HG03103 (cell line): ENCODE results near the gene FHIT.
"Not testable (repeated sequence)": the region's sequence is repeated elsewhere in the genome, so short reads cannot be mapped to it uniquely, and the experiment has no call there.

Source experiments
- ATAC-seq: cut with Tn5 transposase; IDR thresholded peaks from one replicate; pipeline ENCODE4 v1.9.1; 2021; ENCODE audit warnings: low read depth; ENCODE audit not compliant: unreplicated experiment

FHIT gene

DNA sequence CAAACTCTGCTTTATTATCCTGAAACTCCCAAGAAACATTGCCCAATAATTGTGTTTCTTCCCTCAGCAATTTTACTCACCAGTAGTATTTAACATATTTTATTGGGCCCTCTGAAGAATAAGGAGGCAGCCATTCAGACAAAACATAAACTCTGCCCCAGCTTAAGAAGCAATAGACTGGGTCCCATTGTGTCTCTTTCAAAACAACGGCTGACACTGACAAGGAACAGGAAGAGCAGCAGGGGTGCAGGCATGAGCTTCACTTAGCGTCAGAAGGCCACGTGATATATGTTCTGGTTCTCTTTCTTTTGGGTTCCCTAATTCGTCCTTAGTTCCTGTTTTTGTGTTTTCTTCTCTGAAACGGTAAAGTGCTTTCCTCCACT, 242.3 kb downstream of the FHIT start:
- no peak for ATAC-seq

- ATAC-seq, result no peak
Measured at GRCh38 chr3:61008153-61008997, 242.9 kb downstream of the FHIT start.

DNA sequence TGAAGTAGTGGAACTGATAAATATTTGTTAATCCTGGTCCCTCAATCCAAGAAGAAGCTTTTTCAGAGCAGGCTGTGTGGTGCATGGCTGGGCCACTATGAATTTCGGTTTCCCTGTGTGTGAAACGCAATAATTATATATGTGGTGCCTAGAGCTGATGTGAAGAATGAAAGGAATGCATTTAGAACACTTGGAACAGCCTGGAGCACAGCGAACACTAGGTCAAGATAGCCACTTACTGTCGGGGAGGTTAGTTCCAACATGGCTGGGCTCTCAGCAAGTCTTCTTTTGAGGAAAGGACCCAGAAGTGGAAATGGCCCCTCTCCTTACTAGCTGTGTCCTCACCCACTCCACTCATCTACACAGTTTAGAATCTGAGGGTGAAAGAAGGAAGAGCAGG, 245.7 kb downstream of the FHIT start:
- ATAC-seq, result no peak

DNA sequence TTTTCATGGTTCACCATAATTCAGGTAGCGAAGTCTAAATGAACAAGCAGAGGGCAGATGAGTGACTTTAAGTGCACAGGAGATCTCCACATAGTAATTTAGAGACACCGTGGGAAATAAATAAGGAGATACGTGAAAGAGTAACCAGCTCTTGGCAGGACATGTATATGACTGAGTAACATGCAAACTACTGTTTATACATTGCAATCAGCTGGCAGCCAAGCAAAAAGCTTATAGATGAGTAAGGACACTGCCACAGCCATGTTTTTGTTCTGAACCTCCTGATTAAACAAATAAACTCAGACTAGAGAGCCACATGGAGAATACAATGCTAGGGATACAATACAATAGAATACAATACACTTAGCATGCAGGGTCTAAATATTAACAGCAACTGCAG, 252.4 kb downstream of the FHIT start:
- no peak for ATAC-seq

DNA sequence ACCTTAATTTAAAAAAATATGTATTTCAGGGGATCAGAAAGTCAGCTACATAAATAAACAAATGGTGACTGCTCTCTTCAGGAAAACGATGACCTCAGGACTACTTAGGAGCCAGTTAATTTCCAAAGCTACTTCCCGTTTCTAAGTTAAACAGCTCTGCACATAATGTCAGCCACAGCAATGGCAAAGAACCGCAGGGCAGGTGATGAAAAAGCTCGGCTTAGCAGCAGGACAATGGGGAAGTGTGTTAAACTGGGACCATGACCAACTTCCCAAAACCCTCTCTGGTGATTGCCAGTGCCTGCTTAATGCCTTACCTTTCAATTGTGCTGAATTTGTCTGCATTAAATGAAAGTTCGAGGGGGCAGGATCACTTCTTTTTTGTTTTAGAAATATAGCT, 258.9 kb downstream of the FHIT start:
- ATAC-seq, result no peak

DNA sequence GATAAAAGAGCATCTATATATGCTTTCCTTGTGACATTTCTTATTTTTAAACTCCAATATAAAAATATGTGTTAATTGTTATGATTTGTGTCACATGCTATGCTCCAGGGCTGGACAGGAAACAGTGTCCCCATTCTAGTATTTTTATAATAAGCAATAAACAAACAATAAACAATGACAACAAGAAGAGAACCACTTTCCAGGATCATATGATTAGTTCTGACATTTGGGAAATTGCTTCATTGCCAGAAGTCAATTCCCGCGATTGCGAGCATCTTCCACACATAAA, 260.9 kb downstream of the FHIT start:
- ATAC-seq, result no peak

- no peak for ATAC-seq
Measured at GRCh38 chr3:60989626-60990441, 261.4 kb downstream of the FHIT start.

GRCh38 chr3:60987191-60987590, 264.1 kb downstream of the FHIT start:
- ATAC-seq, result not testable (repeated sequence)

GRCh38 chr3:60986552-60986951, 264.7 kb downstream of the FHIT start:
- no peak for ATAC-seq

GRCh38 chr3:60983906-60984305, 267.3 kb downstream of the FHIT start:
- no peak for ATAC-seq

- no peak for ATAC-seq
Measured at GRCh38 chr3:60980342-60980692, 270.9 kb downstream of the FHIT start.

DNA sequence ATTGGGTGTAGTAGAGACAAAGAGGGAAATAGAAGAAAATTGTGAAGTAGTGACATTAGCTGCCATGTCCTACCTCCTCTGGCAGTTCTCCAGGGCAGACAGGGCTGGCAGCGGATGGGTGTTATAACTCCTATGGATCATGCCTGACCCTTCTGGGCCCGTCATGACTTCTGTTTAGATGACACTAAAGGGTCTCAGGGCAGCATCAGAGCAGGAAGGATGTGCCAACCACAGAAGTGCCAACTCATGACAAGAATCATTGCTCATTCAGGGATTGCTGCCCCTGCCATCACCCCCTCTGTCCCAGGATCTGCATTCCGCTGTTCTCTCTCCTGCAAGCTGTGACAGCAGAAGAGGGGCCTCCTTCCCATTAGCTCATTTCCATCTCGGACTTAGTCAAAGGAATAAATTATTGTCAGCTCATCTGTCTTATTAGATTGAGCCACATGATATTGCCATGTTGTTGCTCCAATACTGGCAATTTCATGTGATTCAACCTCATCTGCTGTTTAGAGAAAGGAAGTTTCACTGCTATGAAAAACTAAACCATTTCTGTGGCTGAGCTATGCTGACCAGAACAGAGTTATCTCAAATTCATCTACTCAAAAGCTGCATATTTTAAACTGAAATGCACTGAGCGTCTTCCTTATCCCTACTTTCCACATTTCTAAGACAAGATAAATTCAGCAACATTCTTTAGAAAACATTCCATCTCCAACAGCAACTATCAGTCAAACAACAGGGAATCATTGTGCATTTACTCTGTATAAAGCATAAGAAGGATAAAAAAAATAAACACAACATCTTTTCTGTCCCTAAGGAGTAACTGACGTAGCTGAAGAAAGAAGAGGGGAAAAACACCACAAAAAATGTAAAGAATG, 271.6 kb downstream of the FHIT start:
- ATAC-seq, result no peak

GRCh38 chr3:60973321-60973720, 277.9 kb downstream of the FHIT start:
- no peak for ATAC-seq

- ATAC-seq, result no peak
Measured at GRCh38 chr3:60972599-60972998, 278.7 kb downstream of the FHIT start.

GRCh38 chr3:60970850-60971249, 280.4 kb downstream of the FHIT start:
- no peak for ATAC-seq

- no peak for ATAC-seq
Measured at GRCh38 chr3:60967141-60967540, 284.1 kb downstream of the FHIT start.

DNA sequence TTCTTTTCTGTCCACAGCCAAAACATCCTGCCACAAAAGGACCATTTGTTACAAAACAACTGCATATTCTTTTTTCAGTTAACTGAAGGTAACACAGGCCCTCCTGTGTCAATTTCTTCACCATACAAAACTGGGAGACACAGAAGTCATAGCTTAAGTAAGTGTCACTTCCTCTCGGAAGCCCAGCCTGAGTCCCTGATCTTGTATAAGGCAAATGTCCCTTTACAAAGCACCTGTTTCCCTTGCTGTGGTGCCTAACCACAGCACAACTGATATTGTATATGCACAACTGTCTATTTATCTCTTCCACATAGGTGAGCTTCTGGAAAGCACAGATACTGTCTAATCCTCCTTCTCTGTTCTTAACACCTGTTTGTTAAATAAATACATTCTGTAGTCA, 293.7 kb downstream of the FHIT start:
- no peak for ATAC-seq

GRCh38 chr3:60956729-60957128, 294.5 kb downstream of the FHIT start:
- no peak for ATAC-seq

- ATAC-seq, result no peak
Measured at GRCh38 chr3:60955034-60955433, 296.2 kb downstream of the FHIT start.

GRCh38 chr3:60954048-60954447, 297.2 kb downstream of the FHIT start:
- ATAC-seq, result no peak

DNA sequence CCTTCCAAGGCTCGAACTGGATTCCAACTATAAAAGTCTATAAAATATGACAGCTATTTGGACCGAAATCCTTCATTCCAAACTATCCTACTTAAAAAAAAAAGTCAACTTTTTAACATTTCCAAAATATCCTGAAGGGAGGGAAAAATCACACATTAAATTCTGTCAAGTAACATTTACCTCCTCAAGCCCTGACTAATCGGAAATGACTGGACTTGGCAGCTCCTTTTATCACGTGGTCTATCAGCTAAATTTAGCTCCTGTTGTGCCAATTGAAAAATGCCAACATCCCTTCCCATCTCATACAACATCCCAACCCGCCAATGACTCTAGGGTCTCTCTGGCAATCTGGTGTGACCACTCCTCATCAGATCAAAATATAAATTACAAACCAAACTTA, 297.9 kb downstream of the FHIT start:
- ATAC-seq, result no peak
